ENCODE measurements around the gene TOB1. TPM values are rescaled to one million over a fixed set of nuclear protein-coding genes. Genes with fewer than 3 reads are reported as not detected.

The TOB1 gene
- total and polyA plus RNA-seq, 2 experiments from 2014 or later = 29.9 to 35.4 TPM

DNA sequence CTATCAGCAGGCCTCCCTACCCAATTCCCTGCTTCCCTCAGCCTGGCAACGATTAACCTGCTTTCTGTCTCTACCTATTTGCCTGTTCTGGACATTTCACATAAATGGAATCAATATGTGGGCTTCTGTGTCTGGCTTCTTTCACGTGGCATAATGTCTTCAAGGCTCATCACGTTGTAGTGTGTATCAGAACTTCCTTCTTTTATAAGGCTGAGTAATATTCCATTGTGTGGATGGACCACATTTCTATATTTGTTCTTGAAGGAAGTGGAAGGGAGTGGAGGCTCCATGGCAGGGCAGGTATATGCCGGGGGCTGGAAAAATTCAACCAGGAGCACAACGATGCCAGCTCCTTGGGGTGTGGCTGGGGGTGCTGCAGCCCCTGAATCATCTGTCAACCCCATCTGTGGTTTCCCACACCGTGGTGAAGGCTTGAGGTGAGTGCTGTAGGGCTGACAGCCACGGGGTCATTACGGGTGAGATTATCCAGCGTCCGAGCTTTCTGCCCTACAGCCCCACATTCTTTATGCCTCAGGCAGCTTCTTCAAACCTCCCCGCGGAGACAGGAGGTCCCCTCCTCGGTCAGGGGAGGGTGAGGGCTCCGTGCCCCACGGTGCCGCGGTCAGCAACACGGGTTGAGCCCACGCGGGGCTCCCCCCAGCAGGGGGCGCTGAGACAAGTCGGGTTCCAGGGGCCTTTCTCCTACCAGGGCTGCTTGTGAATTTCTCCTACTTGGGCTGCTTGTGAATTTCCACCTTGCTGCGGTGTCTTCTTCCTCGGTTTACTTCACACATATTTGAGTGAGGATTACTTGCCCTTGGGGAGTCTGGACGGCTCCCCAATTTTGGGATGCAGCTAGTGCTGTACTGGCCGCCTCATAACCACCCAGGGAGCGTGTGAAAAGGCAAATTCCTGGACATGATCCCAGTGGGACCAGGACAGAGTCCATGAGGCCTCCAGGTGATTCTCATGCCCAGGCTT is 49.1 kb downstream of the TOB1 start:
- TF ChIP-seq, protein P1, sequence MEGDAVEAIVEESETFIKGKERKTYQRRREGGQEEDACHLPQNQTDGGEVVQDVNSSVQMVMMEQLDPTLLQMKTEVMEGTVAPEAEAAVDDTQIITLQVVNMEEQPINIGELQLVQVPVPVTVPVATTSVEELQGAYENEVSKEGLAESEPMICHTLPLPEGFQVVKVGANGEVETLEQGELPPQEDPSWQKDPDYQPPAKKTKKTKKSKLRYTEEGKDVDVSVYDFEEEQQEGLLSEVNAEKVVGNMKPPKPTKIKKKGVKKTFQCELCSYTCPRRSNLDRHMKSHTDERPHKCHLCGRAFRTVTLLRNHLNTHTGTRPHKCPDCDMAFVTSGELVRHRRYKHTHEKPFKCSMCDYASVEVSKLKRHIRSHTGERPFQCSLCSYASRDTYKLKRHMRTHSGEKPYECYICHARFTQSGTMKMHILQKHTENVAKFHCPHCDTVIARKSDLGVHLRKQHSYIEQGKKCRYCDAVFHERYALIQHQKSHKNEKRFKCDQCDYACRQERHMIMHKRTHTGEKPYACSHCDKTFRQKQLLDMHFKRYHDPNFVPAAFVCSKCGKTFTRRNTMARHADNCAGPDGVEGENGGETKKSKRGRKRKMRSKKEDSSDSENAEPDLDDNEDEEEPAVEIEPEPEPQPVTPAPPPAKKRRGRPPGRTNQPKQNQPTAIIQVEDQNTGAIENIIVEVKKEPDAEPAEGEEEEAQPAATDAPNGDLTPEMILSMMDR (IDR thresholded peaks at IDR 0.05; ENCODE audit: low read depth, low read length) = peak; percentile 89
- peak; percentile 46 to 60 for DNase-seq (ENCODE audit: low read depth in 1 of 2, low spot score in 1 of 2)
- H3K4me1 ChIP-seq (ENCODE audit: low read depth) = no peaks in the 10 kb centered on the region
- no peaks in the 10 kb centered on the region for H3K36me3 ChIP-seq
- H3K27ac ChIP-seq = no peak overlapping the region
- no peaks in the 10 kb centered on the region for H3K9me3 ChIP-seq (ENCODE audit: low read depth)
- no peak overlapping the region for H3K4me3 ChIP-seq
- H3K27me3 ChIP-seq = no peaks in the 10 kb centered on the region

DNA sequence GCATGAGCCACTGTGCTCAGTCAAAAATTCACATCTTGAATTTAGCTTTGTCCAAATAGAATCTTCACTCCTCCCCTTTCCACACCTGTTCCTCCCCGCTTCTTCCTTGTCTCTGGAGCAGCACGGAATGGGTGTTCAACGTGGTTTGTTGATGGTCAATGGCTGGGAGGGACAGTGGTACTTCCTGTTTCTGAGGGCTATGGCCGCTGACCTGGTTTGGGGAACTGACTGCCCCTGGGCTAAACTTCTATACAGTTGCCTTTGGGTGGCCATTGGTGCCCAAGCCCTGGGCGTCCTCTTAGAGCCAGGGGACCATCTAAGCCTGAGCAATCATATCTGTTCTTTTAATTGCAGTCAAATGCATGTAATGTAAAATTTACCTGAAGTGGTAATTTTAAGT is 49.9 kb downstream of the TOB1 start:
- no peaks in the 10 kb centered on the region for H3K4me1 ChIP-seq (ENCODE audit: low read depth)
- DNase-seq (ENCODE audit: low read depth in 1 of 2, low spot score in 1 of 2) = no peak
- H3K9me3 ChIP-seq (ENCODE audit: low read depth) = no peaks in the 10 kb centered on the region
- no peak overlapping the region for H3K27ac ChIP-seq
- TF ChIP-seq, protein P1 (IDR thresholded peaks at IDR 0.05; ENCODE audit: low read depth, low read length) = no peak
- no peaks in the 10 kb centered on the region for H3K36me3 ChIP-seq
- no peaks in the 10 kb centered on the region for H3K27me3 ChIP-seq
- no peak overlapping the region for H3K4me3 ChIP-seq

DNA sequence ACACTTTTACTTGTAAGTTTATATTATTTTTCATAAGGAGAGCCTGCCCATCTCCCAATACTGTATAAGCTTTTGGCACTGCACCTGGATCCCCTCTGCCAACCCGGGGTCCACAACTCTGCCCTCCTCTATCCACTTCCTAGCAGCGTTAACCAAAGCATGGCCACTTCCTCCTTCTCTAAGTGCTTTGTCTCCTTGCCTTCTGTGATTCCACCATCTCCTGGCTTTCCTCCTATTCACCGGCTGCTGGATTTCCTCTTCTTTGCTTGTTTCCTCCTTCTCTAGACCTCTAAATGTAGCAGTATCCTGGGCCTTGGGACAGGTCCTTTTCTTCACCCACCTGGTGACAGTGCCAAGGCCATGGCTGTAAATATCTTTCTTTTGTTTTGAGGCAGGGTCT is 50.8 kb downstream of the TOB1 start:
- DNase-seq (ENCODE audit: low read depth in 1 of 2, low spot score in 1 of 2) = no peak

DNA sequence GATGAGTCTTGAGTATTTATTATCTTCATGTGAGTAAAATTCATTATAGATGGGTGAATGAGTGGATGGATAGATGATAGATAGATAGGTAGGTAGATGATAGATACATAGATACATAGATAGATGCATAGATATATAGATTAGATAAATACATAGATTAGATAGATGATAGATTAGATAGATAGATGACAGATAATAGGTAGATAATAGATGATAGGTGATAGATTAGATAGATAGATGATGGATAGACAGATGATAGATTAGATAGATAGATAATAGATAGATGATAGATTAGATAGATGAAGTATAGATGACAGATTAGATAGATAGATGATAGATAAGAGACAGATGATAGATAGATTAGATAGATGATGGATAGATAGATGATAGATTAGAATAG is 52.6 kb downstream of the TOB1 start:
- no peaks in the 10 kb centered on the region for H3K27me3 ChIP-seq
- H3K4me1 ChIP-seq (ENCODE audit: low read depth) = no peaks in the 10 kb centered on the region
- H3K27ac ChIP-seq = no peak overlapping the region
- H3K4me3 ChIP-seq = no peak overlapping the region
- no peaks in the 10 kb centered on the region for H3K36me3 ChIP-seq
- H3K9me3 ChIP-seq (ENCODE audit: low read depth) = no peaks in the 10 kb centered on the region
- TF ChIP-seq, protein P1 (IDR thresholded peaks at IDR 0.05; ENCODE audit: low read depth, low read length) = no peak
- DNase-seq (ENCODE audit: low read depth in 1 of 2, low spot score in 1 of 2) = no peak

More for the DNA sequence above, 50.8 kb downstream of the TOB1 start:
- no peaks in the 10 kb centered on the region for H3K9me3 ChIP-seq (ENCODE audit: low read depth)
- no peak overlapping the region for H3K4me3 ChIP-seq
- no peak overlapping the region for H3K27ac ChIP-seq
- no peaks in the 10 kb centered on the region for H3K4me1 ChIP-seq (ENCODE audit: low read depth)
- no peaks in the 10 kb centered on the region for H3K27me3 ChIP-seq
- no peaks in the 10 kb centered on the region for H3K36me3 ChIP-seq
- TF ChIP-seq, protein P1 (IDR thresholded peaks at IDR 0.05; ENCODE audit: low read depth, low read length) = no peak

Other genes with a start within 250 kb of the TOB1 start
- gene ABCC3, start 231.5 kb downstream of the TOB1 start, total RNA-seq = not detected in 2 replicates
- gene ABCC3, start 231.5 kb downstream of the TOB1 start, polyA plus RNA-seq = 0.06 and 0.53 TPM in 2 replicates
- 22.8 and 23.6 TPM in 2 replicates for gene ANKRD40, start 158.4 kb downstream of the TOB1 start, total RNA-seq
- 12.3 and 14.6 TPM in 2 replicates for gene ANKRD40, start 158.4 kb downstream of the TOB1 start, polyA plus RNA-seq
- gene LUC7L3, start 146.8 kb downstream of the TOB1 start, total RNA-seq = 72.5 and 289 TPM in 2 replicates
- 398 and 494 TPM in 2 replicates for gene LUC7L3, start 146.8 kb downstream of the TOB1 start, polyA plus RNA-seq
- gene ANKRD40CL, start 98.8 kb downstream of the TOB1 start, total RNA-seq = not detected in 2 replicates
- not detected in 2 replicates for gene ANKRD40CL, start 98.8 kb downstream of the TOB1 start, polyA plus RNA-seq
- gene WFIKKN2, start 30.8 kb downstream of the TOB1 start, total RNA-seq = 0.18 TPM in 1 of 2 replicates, not detected in the other
- gene WFIKKN2, start 30.8 kb downstream of the TOB1 start, polyA plus RNA-seq = 0.34 and 0.40 TPM in 2 replicates